ENCODE data around the gene PPP1R26. TPM values are rescaled to one million over a fixed set of nuclear protein-coding genes. Genes with fewer than 3 reads are reported as not detected.

The PPP1R26 gene
- total and polyA plus RNA-seq, 2 of the 8 experiments (the other 6 are each of a cell fraction or from before 2014, with no cell fraction given): 9.8 to 32.7 TPM

GRCh38 chr9:135474915-135475314, 4.7 kb upstream of the PPP1R26 start:
- Histone ChIP-seq H2BK20ac (ENCODE audit: low read length) (no peak overlapping the region), H2AK5ac (ENCODE audit: low read depth, low read length) (no peak overlapping the region), H2BK15ac (ENCODE audit: low read length) (no peak overlapping the region), H4K5ac (ENCODE audit: insufficient read length, low read depth, low read length) (no peak overlapping the region), H2AFZ (ENCODE audit: low read length) (no peak overlapping the region), H3K27me3 (replicated peaks in 1 of 4; ENCODE audit: control insufficient read depth in 3 of 4, extremely low read depth in 1 of 4, insufficient read depth in 3 of 4, low read length in 3 of 4) (no peaks in the 10 kb centered on the region), H4K91ac (replicated peaks; ENCODE audit: insufficient read length, low read length) (no peak overlapping the region), H3K4me3 (ENCODE audit: extremely low read depth in 1 of 4, insufficient read depth in 2 of 4, low read depth in 3 of 4, low read length in 4 of 4) (no peak overlapping the region), H3K4me2 (ENCODE audit: insufficient read depth in 1 of 2, low read depth in 2 of 2, low read length in 2 of 2) (peak overlapping the region in 1 of 2 experiments; percentile 16; a peak in 1 of 4 replicates), H3K36me3 (ENCODE audit: control insufficient read depth in 2 of 4, insufficient read depth in 4 of 4, low read length in 3 of 4) (no peaks in the 10 kb centered on the region), H2BK12ac (ENCODE audit: low read depth, low read length) (no peak overlapping the region), H3K27ac (ENCODE audit: low read depth, low read length) (no peak overlapping the region), H3K23ac (ENCODE audit: insufficient read length) (no peak overlapping the region), H3K79me2 (ENCODE audit: control insufficient read depth in 1 of 2, insufficient read depth in 2 of 2, low read length in 2 of 2) (no peaks in the 10 kb centered on the region), H4K20me1 (replicated peaks in 1 of 2; ENCODE audit: control insufficient read depth in 1 of 2, insufficient read depth in 2 of 2, low read length in 2 of 2) (peaks cover 0 to 2% of the 10 kb centered on the region in 2 experiments), H3K18ac (ENCODE audit: extremely low read depth, low read length) (no peak overlapping the region), H2BK120ac (replicated peaks; ENCODE audit: low read depth, low read length) (no peak overlapping the region), H3K4ac (replicated peaks; ENCODE audit: insufficient read length, low read depth, low read length) (no peak overlapping the region), H3K9ac (replicated peaks in 1 of 4; ENCODE audit: extremely low read depth in 1 of 4, low read depth in 3 of 4, low read length in 3 of 4) (no peak overlapping the region), H3K9me3 (ENCODE audit: insufficient read depth in 2 of 2, low read depth in 1 of 2, low read length in 1 of 2) (no peaks in the 10 kb centered on the region), H4K8ac (ENCODE audit: extremely low read depth, insufficient read depth, low read length) (no peak overlapping the region), H3K14ac (ENCODE audit: insufficient read length) (no peak overlapping the region), H3K23me2 (ENCODE audit: low read depth, low read length) (peaks cover 2% of the 10 kb centered on the region; the same call in 1 of the 2 replicates), H3K4me1 (replicated peaks in 1 of 4; ENCODE audit: control insufficient read depth in 3 of 4, insufficient read depth in 4 of 4, low read length in 3 of 4) (peaks cover 3 to 14% (median 8%) of the 10 kb centered on the region in 4 experiments), H2BK5ac (ENCODE audit: low read depth, low read length) (no peak overlapping the region), H3K79me1 (ENCODE audit: low read depth, low read length) (no peaks in the 10 kb centered on the region; the same call in 1 of the 2 replicates), H3K56ac (replicated peaks; ENCODE audit: insufficient read length, low read depth, low read length) (no peak overlapping the region)
- DNase-seq (ENCODE audit: low read depth in 1 of 2, low spot score in 2 of 2): peak in 1 of 2 experiments; percentile 83
- no peak for FAIRE-seq
- POLR2A ChIA-PET (ENCODE audit: partially characterized antibody): no interaction called here
- WGBS, 2 experiments (ENCODE audit: extremely low coverage in 1 of 2, insufficient coverage in 1 of 2, insufficient read length in 1 of 2, insufficient replicate concordance in 2 of 2, low coverage in 1 of 2, low lambda C conversion rate in 2 of 2, missing lambda C conversion rate in 1 of 2): 21% methylated on average over 12 of the region's 12 CpGs; no CpG with 5 or more reads in 1 of the 2 experiments
- CTCF ChIA-PET (ENCODE audit: partially characterized antibody): interaction anchor here (1.3 to 7.0 kb wide), 5 partner anchors 20 to 64 kb away, joined by 3 to 47 read pairs (median 4); partner anchors contain the start of gene MRPS2
- TF ChIP-seq KDM4A (IDR thresholded peaks at IDR 0.05; ENCODE audit: low read depth, low read length, severe bottlenecking) (no peak), MAX (IDR thresholded peaks at IDR 0.05) (0 out of 2 replicates have a peak, but pooled peaks have one; percentile 17), TCF12 (IDR thresholded peaks at IDR 0.05; ENCODE audit: low read depth, low read length) (0 out of 2 replicates have a peak, but pooled peaks have one; percentile 25), NANOG (IDR thresholded peaks at IDR 0.05; ENCODE audit: insufficient read depth, low read depth, low read length, poor library complexity, severe bottlenecking) (peak; percentile 25), POU5F1 (IDR thresholded peaks at IDR 0.05; ENCODE audit: low read depth, low read length) (0 out of 2 replicates have a peak, but pooled peaks have one; percentile 61), CHD2 (IDR thresholded peaks at IDR 0.05; ENCODE audit: low read length) (no peak), NRF1 (IDR thresholded peaks at IDR 0.05; ENCODE audit: low read depth, low read length) (peak; percentile 56), CTCF (IDR thresholded peaks at IDR 0.05; ENCODE audit: control extremely low read depth in 1 of 3, insufficient read depth in 1 of 3, low read depth in 1 of 3, low read length in 3 of 3) (peak; percentile 60 to 80 (median 76)), GABPA (IDR thresholded peaks at IDR 0.05; ENCODE audit: borderline replicate concordance, insufficient read depth, low read length) (0 out of 2 replicates have a peak, but pooled peaks have one; percentile 45), RAD21 (IDR thresholded peaks at IDR 0.05 in 1 of 2, conservative IDR thresholded peaks at IDR 0.05 in 1 of 2; ENCODE audit: low read depth in 2 of 2, low read length in 2 of 2) (peak; percentile 58 to 65)
